Tibial nerve (tissue), 4 donors: ENCODE measurements around the gene ADK. TPM values are rescaled to one million over a fixed set of nuclear protein-coding genes. Genes with fewer than 3 reads are reported as not detected.

Experiments
- DNase-seq, 2 donors: peaks; one replicate each; pipeline ENCODE4 v3.0.0-alpha.2; 2019; ENCODE audit warnings: low spot score in 2 of 2
- H3K27ac ChIP-seq, 4 donors: fragments of 200-600 bp; sonication (generic) in 3 of 4; one replicate each; pipeline ENCODE4 v1.5.1; 2017 to 2019; ENCODE audit warnings: mild to moderate bottlenecking in 1 of 4
- H3K27me3 ChIP-seq, 2 donors: fragments of 200-600 bp; sonication (generic) in 1 of 2; one replicate each; pipeline versions ENCODE4 v1.5.1 to v1.6.0; 2017 to 2019
- H3K36me3 ChIP-seq, 3 donors: fragments of 200-600 bp; sonication (generic); one replicate each; pipeline ENCODE4 v1.5.1; 2018 to 2019
- H3K4me1 ChIP-seq, 4 donors: fragments of 200-600 bp; sonication (generic) in 3 of 4; one replicate each; pipeline ENCODE4 v1.5.1; 2017 to 2019
- H3K4me3 ChIP-seq, 4 donors: fragments of 200-600 bp; sonication (generic) in 3 of 4; one replicate each; pipeline ENCODE4 v1.5.1; 2017 to 2019; ENCODE audit warnings: mild to moderate bottlenecking in 1 of 4, moderate library complexity in 1 of 4
- H3K9me3 ChIP-seq, 4 donors: fragments of 200-600 bp; sonication (generic) in 3 of 4; one replicate each; pipeline ENCODE4 v1.5.1; 2017 to 2019
- EP300 ChIP-seq, 2 donors: sonication (generic); formaldehyde crosslinking; IDR thresholded peaks; one replicate each; pipeline ENCODE4 v1.6.1; 2017; ENCODE audit warnings: antibody characterized with exemption in 2 of 2, mild to moderate bottlenecking in 1 of 2
- POLR2A ChIP-seq, 2 donors: fragments of 450-650 bp; IDR thresholded peaks; one replicate each; pipeline ENCODE4 v1.6.1; 2017; ENCODE audit warnings: antibody characterized with exemption in 2 of 2, mild to moderate bottlenecking in 2 of 2, moderate library complexity in 2 of 2
- WGBS, 2 donors: methylation state at CpG; one replicate each; pipeline ENCODE4 v1.1.5; 2018; 5-methylcytosine and 5-hydroxymethylcytosine counted together
- total RNA-seq, 4 donors: library from RNA; depleted of rRNA; stranded (reverse); fragments of >200 nt; gene quantifications; one replicate each; pipeline ENCODE4 v1.1.0, GENCODE V29; 2016
- TF ChIP-seq, protein P1 (sequence below), 5 experiments: fragments of 200-600 bp in 3 of 5; fragments of 450-650 bp in 2 of 5; sonication (generic) in 3 of 5; IDR thresholded peaks; one replicate each; pipeline ENCODE4 v1.5.1; 2016 to 2019; ENCODE audit warnings: antibody characterized with exemption in 5 of 5, mild to moderate bottlenecking in 3 of 5, moderate library complexity in 2 of 5

The ADK gene
- total RNA-seq, 4 donors from 2014 or later, result 28.2 to 50.9 (median 34.0) TPM

DNA sequence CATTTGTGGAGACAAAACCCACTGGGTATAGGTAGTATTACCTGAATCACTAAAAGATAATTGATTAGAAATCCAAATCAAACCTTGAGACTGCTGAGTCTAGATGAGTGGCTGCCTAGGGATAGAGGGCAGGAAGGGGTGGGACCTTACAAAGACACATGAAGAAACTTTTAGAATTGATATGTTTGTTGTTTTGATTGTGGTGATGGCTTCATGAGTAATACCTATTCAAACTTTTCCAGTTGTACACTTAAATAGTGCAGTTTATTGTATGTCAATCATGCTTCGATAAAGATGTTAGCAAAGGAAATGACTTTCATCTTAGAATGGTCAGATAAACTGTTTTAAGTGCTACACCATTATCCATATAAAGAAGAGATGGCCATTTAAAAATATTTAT is 486.7 kb downstream of the ADK start:
- Histone ChIP-seq H3K4me3 (no peak overlapping the region), H3K4me1 (no peaks in the 10 kb centered on the region), H3K36me3 (peaks cover 0 to 11% (median 0%) of the 10 kb centered on the region in 3 donors), H3K27ac (no peak overlapping the region), H3K9me3 (peaks cover 0 to 17% (median 2%) of the 10 kb centered on the region in 4 donors), H3K27me3 (no peaks in the 10 kb centered on the region)
- no peak for TF ChIP-seq POLR2A (IDR thresholded peaks at IDR 0.05)
- TF ChIP-seq, protein P1, sequence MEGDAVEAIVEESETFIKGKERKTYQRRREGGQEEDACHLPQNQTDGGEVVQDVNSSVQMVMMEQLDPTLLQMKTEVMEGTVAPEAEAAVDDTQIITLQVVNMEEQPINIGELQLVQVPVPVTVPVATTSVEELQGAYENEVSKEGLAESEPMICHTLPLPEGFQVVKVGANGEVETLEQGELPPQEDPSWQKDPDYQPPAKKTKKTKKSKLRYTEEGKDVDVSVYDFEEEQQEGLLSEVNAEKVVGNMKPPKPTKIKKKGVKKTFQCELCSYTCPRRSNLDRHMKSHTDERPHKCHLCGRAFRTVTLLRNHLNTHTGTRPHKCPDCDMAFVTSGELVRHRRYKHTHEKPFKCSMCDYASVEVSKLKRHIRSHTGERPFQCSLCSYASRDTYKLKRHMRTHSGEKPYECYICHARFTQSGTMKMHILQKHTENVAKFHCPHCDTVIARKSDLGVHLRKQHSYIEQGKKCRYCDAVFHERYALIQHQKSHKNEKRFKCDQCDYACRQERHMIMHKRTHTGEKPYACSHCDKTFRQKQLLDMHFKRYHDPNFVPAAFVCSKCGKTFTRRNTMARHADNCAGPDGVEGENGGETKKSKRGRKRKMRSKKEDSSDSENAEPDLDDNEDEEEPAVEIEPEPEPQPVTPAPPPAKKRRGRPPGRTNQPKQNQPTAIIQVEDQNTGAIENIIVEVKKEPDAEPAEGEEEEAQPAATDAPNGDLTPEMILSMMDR (IDR thresholded peaks at IDR 0.05), result no peak
- TF ChIP-seq EP300 (IDR thresholded peaks at IDR 0.05), result no peak
- DNase-seq, result no peak
- 91 to 96% methylated on average over 1 of the region's 1 CpG for WGBS, 2 donors

DNA sequence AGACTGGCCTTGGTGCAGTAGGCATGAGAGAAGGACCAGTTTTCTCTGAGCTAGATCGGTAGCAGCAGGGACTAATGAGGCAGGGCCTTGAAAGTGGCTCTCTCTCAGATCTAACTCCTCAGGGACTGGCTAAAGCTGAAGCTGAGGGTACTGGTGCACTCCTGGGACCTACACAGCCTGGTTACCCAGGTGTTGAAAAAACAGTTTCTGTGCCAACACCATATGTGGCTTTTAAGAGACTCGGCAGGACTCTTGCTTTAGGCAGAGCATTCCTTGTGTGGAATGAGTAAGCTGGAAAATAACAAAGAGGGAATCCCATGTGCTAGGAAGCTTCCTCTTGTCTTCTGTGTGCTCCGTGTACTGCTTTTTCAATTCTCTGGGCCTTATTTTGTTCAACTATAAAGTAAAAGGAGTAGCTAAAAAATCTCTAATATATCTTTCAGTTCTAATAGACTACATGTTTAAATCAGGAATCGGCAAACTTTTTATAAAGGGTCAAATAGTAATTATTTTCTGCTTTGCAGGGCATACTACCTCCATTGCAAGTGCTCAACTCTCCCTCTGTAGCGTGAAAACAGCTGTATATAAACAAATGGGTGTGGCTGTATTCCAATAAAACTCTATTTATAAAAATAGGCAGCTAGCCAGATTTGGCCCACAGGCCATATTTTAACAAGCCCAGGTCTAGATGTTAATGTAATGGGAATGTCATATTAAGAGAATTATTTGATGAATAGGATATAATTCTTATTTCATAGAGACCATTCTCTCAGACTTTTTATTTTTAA is 489.3 kb downstream of the ADK start:
- Histone ChIP-seq H3K36me3 (no peaks in the 10 kb centered on the region), H3K27me3 (no peaks in the 10 kb centered on the region), H3K27ac (no peak overlapping the region), H3K4me3 (no peak overlapping the region), H3K4me1 (no peaks in the 10 kb centered on the region), H3K9me3 (peaks cover 0 to 10% (median 0%) of the 10 kb centered on the region in 4 donors)
- TF ChIP-seq, protein P1 (IDR thresholded peaks at IDR 0.05), result no peak
- TF ChIP-seq POLR2A (IDR thresholded peaks at IDR 0.05) (no peak), EP300 (IDR thresholded peaks at IDR 0.05) (no peak)
- WGBS, 2 donors, result 63 to 71% methylated on average over 5 of the region's 5 CpGs
- DNase-seq, result no peak

DNA sequence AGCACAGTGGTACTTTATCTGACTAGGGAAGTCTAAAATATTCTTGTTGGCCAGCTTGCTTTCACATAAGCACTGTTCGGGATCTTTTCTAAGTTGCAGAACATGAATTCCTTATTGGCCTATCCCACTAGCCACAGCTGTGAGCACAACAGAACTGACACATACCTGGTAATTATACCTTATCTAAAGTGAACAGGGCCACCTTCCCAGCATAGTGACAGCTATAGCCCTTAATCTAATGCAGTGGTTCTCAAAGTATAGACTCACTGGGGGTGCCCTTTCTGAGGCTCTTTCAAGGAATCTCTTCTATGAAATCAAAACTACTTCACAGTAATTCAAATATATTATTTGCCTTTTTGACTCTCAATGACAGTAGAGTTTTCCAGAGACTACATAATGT is 490.6 kb downstream of the ADK start:
- Histone ChIP-seq H3K4me1 (no peaks in the 10 kb centered on the region), H3K4me3 (no peak overlapping the region), H3K36me3 (no peaks in the 10 kb centered on the region), H3K9me3 (peaks cover 0 to 5% (median 0%) of the 10 kb centered on the region in 4 donors), H3K27me3 (no peaks in the 10 kb centered on the region), H3K27ac (no peak overlapping the region)
- TF ChIP-seq POLR2A (IDR thresholded peaks at IDR 0.05) (no peak), EP300 (IDR thresholded peaks at IDR 0.05) (no peak)
- TF ChIP-seq, protein P1 (IDR thresholded peaks at IDR 0.05), result no peak
- WGBS, 2 donors, result 95 to 100% methylated on average over 1 of the region's 1 CpG
- DNase-seq, result no peak

DNA sequence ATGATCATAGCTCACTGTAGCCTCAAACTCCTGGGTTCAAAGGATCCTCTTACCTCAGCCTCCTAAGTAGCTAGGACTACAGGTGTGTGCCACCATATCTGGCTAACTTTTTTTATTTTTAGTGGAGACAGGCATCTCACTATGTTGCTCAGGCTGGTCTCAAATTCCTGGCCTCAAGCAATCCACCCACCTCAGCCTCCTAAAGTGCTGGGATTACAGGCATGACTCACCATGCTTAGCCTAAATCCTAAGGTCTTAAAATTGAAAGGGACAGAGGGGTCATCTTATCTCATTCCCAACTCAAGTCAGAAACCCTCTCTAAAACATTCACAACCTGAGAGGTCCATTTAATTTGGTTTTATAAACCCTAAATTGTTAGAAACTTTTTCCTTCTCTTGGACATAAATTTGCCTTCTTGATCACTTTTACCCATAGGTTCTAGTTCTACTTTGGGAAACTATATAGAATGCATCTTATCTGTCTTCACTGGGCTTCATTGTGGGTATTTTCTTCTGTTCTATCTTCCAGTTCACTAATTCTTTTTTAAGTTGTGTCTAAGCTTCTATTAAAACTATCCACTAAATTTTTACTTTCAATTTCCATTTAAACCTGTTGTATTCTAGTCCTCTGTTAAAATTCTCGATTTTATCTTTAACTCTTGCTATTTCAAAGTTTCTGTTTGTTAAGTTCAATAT is 492.0 kb downstream of the ADK start:
- Histone ChIP-seq H3K27ac (no peak overlapping the region), H3K4me3 (no peak overlapping the region), H3K27me3 (no peaks in the 10 kb centered on the region), H3K4me1 (no peaks in the 10 kb centered on the region), H3K36me3 (no peaks in the 10 kb centered on the region), H3K9me3 (peaks cover 0 to 5% (median 0%) of the 10 kb centered on the region in 4 donors)
- no peak for TF ChIP-seq EP300 (IDR thresholded peaks at IDR 0.05)
- TF ChIP-seq, protein P1 (IDR thresholded peaks at IDR 0.05), result no peak
- no peak for TF ChIP-seq POLR2A (IDR thresholded peaks at IDR 0.05)
- 94 to 98% methylated on average over 1 of the region's 1 CpG for WGBS, 2 donors
- DNase-seq, result no peak

DNA sequence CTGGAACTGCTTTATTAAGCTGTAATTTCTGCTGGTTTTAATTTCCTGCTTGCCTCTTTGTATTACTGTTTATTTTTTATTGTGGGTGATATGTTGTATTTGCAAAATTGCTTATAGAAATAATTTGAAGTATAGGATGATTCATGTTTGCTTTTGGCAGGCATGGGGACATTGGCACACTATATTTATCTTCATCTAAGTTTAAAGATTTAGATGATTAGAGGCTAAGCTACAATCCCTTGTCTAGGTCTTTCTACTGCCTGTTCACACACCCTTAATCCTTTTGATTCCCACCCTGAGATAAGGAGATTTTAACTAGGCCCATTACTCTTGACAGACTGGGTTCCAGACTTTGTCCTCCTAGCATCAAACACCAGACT is 492.6 kb downstream of the ADK start:
- TF ChIP-seq, protein P1 (IDR thresholded peaks at IDR 0.05), result no peak
- TF ChIP-seq POLR2A (IDR thresholded peaks at IDR 0.05) (no peak), EP300 (IDR thresholded peaks at IDR 0.05) (no peak)
- H3K4me1 ChIP-seq, result no peaks in the 10 kb centered on the region
- no peak overlapping the region for H3K27ac ChIP-seq
- DNase-seq, result no peak
- peaks cover 0 to 5% (median 0%) of the 10 kb centered on the region in 4 donors for H3K9me3 ChIP-seq
- peaks cover 0 to 5% (median 0%) of the 10 kb centered on the region in 3 donors for H3K36me3 ChIP-seq
- H3K27me3 ChIP-seq, result no peaks in the 10 kb centered on the region
- no peak overlapping the region for H3K4me3 ChIP-seq
